ENCODE measurements around the gene ZNF627. TPM values are rescaled to one million over a fixed set of nuclear protein-coding genes. Genes with fewer than 3 reads are reported as not detected.

ZNF627 gene
- total RNA-seq, 2 experiments from 2014 or later, result 4.6 to 4.7 TPM

- Mint-ChIP-seq H3K27me3 (no peaks in the 10 kb centered on the region), H3K36me3 (ENCODE audit: low read depth) (peaks cover 42% of the 10 kb centered on the region), H3K27ac (no peak overlapping the region), H3K4me1 (no peaks in the 10 kb centered on the region), H3K4me3 (no peak overlapping the region), H3K9me3 (peaks cover 35% of the 10 kb centered on the region)
- DNase-seq, result no peak
- ChIA-PET CTCF (no interaction called here), POLR2A (no interaction called here)
These were observed 52.7 kb downstream of the ZNF627 start for GRCh38 chr19:11649941-11650340.

GRCh38 chr19:11651062-11651461, 53.8 kb downstream of the ZNF627 start:
- POLR2A ChIA-PET, result interaction anchor here (0.6 kb wide), 1 partner anchor 12 kb away, joined by 4 read pairs; no protein-coding TSS in a partner anchor
- H3K27me3 Mint-ChIP-seq, result no peaks in the 10 kb centered on the region
- no peaks in the 10 kb centered on the region for H3K4me1 Mint-ChIP-seq
- H3K36me3 Mint-ChIP-seq (ENCODE audit: low read depth), result peaks cover 47% of the 10 kb centered on the region
- H3K9me3 Mint-ChIP-seq, result peaks cover 41% of the 10 kb centered on the region
- no peak overlapping the region for H3K4me3 Mint-ChIP-seq
- CTCF ChIA-PET, result interaction anchor here (0.6 kb wide), 1 partner anchor 481 kb away, joined by 3 read pairs; no protein-coding TSS in a partner anchor
- DNase-seq, result no peak
- H3K27ac Mint-ChIP-seq, result no peak overlapping the region

- no peak for DNase-seq
- ChIA-PET CTCF (no interaction called here), POLR2A (no interaction called here)
- Mint-ChIP-seq H3K27ac (no peak overlapping the region), H3K9me3 (peaks cover 46% of the 10 kb centered on the region), H3K4me1 (no peaks in the 10 kb centered on the region), H3K36me3 (ENCODE audit: low read depth) (peaks cover 47% of the 10 kb centered on the region), H3K27me3 (no peaks in the 10 kb centered on the region), H3K4me3 (no peak overlapping the region)
These were observed 54.8 kb downstream of the ZNF627 start for GRCh38 chr19:11652056-11652455.

GRCh38 chr19:11652492-11652891, 55.2 kb downstream of the ZNF627 start:
- CTCF ChIA-PET, result no interaction called here

DNA sequence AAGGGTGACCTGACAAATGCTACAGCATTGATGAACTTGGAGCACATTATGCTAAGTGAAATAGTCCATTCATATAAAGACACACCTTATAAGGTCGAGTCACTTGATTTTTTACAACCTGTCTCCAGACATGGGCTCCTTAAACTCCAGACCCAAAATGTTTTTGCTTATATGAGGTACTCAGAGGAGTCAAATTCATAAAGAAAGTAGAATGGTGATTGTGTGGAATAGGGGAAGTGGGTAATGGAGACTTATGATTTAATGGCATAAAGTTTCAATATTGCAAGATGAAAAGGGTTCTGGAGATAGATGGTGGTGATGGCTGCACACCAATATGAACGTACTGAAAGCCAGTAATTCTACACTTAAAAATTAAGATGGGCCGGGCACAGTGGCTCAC, 59.3 kb downstream of the ZNF627 start:
- ChIA-PET CTCF (no interaction called here), POLR2A (no interaction called here)
- no peak overlapping the region for H3K4me3 Mint-ChIP-seq
- no peaks in the 10 kb centered on the region for H3K27me3 Mint-ChIP-seq
- no peaks in the 10 kb centered on the region for H3K4me1 Mint-ChIP-seq
- DNase-seq, result no peak
- peaks cover 35% of the 10 kb centered on the region for H3K9me3 Mint-ChIP-seq
- H3K36me3 Mint-ChIP-seq (ENCODE audit: low read depth), result peaks cover 33% of the 10 kb centered on the region
- H3K27ac Mint-ChIP-seq, result no peak overlapping the region

More at GRCh38 chr19:11652492-11652891, 55.2 kb downstream of the ZNF627 start:
- peaks cover 47% of the 10 kb centered on the region for H3K36me3 Mint-ChIP-seq (ENCODE audit: low read depth)
- H3K4me3 Mint-ChIP-seq, result no peak overlapping the region
- H3K27me3 Mint-ChIP-seq, result no peaks in the 10 kb centered on the region
- no peak for DNase-seq
- no peak overlapping the region for H3K27ac Mint-ChIP-seq
- no peaks in the 10 kb centered on the region for H3K4me1 Mint-ChIP-seq
- POLR2A ChIA-PET, result interaction anchor here (0.7 kb wide), 1 partner anchor 792 kb away, joined by 4 read pairs; no protein-coding TSS in a partner anchor
- H3K9me3 Mint-ChIP-seq, result peaks cover 46% of the 10 kb centered on the region

DNA sequence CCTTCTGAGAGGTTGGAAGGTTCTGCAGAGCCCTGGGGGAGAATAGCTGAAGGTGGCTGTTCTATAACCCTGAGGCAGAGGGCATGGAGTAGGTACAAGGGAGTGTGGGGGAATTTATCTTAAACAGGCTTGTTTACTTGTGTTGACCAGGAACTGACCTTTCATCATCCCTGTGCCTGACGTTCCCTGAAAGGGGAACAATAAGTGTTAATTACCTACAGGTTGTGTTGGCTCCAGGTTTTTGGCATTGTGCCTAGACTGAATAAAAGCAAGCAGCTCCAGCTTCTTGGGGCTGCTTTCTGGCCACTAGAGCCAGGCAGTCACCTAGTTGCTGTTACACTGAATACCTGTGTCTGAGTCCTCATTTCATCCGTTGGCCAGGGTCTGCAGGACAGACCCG, 60.0 kb downstream of the ZNF627 start:
- peaks cover 25% of the 10 kb centered on the region for H3K36me3 Mint-ChIP-seq (ENCODE audit: low read depth)
- no peak overlapping the region for H3K27ac Mint-ChIP-seq
- ChIA-PET CTCF (no interaction called here), POLR2A (no interaction called here)
- H3K9me3 Mint-ChIP-seq, result peaks cover 27% of the 10 kb centered on the region
- H3K27me3 Mint-ChIP-seq, result no peaks in the 10 kb centered on the region
- H3K4me3 Mint-ChIP-seq, result no peak overlapping the region
- DNase-seq, result no peak
- H3K4me1 Mint-ChIP-seq, result no peaks in the 10 kb centered on the region

DNA sequence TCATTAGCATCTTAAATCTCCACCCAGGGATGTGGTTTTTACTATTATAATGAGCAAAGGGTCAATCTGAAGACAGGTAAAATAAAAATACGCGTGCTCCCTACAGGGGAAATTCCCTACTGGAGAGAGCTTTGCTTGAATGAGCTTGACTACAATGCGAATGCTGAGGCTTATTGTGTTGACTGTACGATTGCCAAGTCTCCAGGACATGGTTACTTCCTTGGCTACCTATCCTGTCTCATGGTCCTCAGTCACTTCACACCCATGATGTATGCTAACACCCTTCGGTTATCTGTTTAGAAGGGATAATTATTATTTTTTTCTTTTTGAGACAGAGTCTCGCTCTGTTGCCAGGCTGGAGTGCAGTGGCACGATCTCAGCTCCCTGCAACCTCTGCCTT, 61.7 kb downstream of the ZNF627 start:
- no peak for DNase-seq
- Mint-ChIP-seq H3K36me3 (ENCODE audit: low read depth) (peaks cover 13% of the 10 kb centered on the region), H3K4me3 (no peak overlapping the region), H3K27me3 (no peaks in the 10 kb centered on the region), H3K4me1 (no peaks in the 10 kb centered on the region), H3K27ac (no peak overlapping the region), H3K9me3 (peaks cover 14% of the 10 kb centered on the region)
- POLR2A ChIA-PET, result no interaction called here
- CTCF ChIA-PET, result interaction anchor here (0.6 to 0.8 kb wide), 2 partner anchors 45 to 139 kb away, joined by 3 read pairs; no protein-coding TSS in a partner anchor

- CTCF ChIA-PET, result interaction anchor here (0.6 to 0.8 kb wide), 2 partner anchors 46 to 138 kb away, joined by 3 read pairs; no protein-coding TSS in a partner anchor
- H3K4me3 Mint-ChIP-seq, result no peak overlapping the region
- no peaks in the 10 kb centered on the region for H3K4me1 Mint-ChIP-seq
These were observed 62.3 kb downstream of the ZNF627 start for GRCh38 chr19:11659612-11660011.

GRCh38 chr19:11662278-11662677, 65.0 kb downstream of the ZNF627 start:
- no peaks in the 10 kb centered on the region for H3K36me3 Mint-ChIP-seq (ENCODE audit: low read depth)
- no peak overlapping the region for H3K27ac Mint-ChIP-seq
- CTCF ChIA-PET, result interaction anchor here (1.1 kb wide), 1 partner anchor 81 kb away, joined by 4 read pairs; no protein-coding TSS in a partner anchor
- no peaks in the 10 kb centered on the region for H3K4me1 Mint-ChIP-seq
- POLR2A ChIA-PET, result no interaction called here
- no peaks in the 10 kb centered on the region for H3K27me3 Mint-ChIP-seq
- peaks cover 3% of the 10 kb centered on the region for H3K9me3 Mint-ChIP-seq
- DNase-seq, result no peak
- H3K4me3 Mint-ChIP-seq, result no peak overlapping the region

More at GRCh38 chr19:11659612-11660011, 62.3 kb downstream of the ZNF627 start:
- H3K9me3 Mint-ChIP-seq, result peaks cover 13% of the 10 kb centered on the region
- no peak overlapping the region for H3K27ac Mint-ChIP-seq
- DNase-seq, result no peak
- no peaks in the 10 kb centered on the region for H3K27me3 Mint-ChIP-seq
- peaks cover 8% of the 10 kb centered on the region for H3K36me3 Mint-ChIP-seq (ENCODE audit: low read depth)
- POLR2A ChIA-PET, result no interaction called here

DNA sequence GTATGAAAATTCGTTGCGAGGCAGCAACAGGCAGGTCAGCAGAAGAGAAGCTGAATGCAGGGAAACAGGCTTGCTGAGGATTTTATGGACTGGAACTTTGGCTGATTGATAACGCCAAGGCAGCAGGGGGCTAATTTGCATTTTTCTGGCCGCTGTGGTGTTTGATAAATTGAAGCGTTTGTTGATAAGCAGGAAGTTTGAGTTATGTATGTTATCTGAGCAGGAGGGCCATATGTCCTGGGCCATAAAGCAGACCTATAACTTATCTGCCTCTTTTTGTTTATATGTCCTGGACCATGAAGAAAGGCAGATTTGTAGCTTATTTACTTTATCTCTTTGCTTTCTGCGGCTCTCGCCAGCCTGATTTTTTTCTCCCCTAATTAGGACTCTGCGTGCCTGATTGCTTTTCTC, 65.9 kb downstream of the ZNF627 start:
- ChIA-PET POLR2A (no interaction called here), CTCF (interaction anchor here (1.1 kb wide), 1 partner anchor 82 kb away, joined by 4 read pairs; no protein-coding TSS in a partner anchor)
- Mint-ChIP-seq H3K36me3 (ENCODE audit: low read depth) (no peaks in the 10 kb centered on the region), H3K4me1 (no peaks in the 10 kb centered on the region), H3K27me3 (no peaks in the 10 kb centered on the region), H3K27ac (no peak overlapping the region), H3K9me3 (peaks cover 3% of the 10 kb centered on the region), H3K4me3 (no peak overlapping the region)
- DNase-seq, result no peak

Other genes starting within 250 kb of the ZNF627 start
- 1 to 10 TPM; 1.3 to 1.9 TPM for gene PLPPR2, start 242.1 kb upstream of the ZNF627 start, total RNA-seq
- 1 to 10 TPM; 2.9 to 3.5 TPM for gene SWSAP1, start 222.8 kb upstream of the ZNF627 start, total RNA-seq
- gene EPOR, start 213.2 kb upstream of the ZNF627 start, total RNA-seq, result 1 to 10 TPM; 5.4 to 5.8 TPM
- not detected for gene RGL3, start 178.2 kb upstream of the ZNF627 start, total RNA-seq
- not detected for gene ODAD3, start 162.4 kb upstream of the ZNF627 start, total RNA-seq
- 100 to 1,000 TPM; 321 to 338 TPM for gene PRKCSH, start 161.8 kb upstream of the ZNF627 start, total RNA-seq
- gene ELAVL3, start 116.4 kb upstream of the ZNF627 start, total RNA-seq, result under 1 TPM in 1 of 2 experiments, not detected in 1; 0.50 TPM
- 10 to 100 TPM; 21.4 to 24.4 TPM for gene ZNF653, start 91.6 kb upstream of the ZNF627 start, total RNA-seq
- gene ECSIT, start 68.3 kb upstream of the ZNF627 start, total RNA-seq, result 10 to 100 TPM; 21.6 to 28.8 TPM
- gene CNN1, start 58.6 kb upstream of the ZNF627 start, total RNA-seq, result not detected
- gene ELOF1, start 38.3 kb upstream of the ZNF627 start, total RNA-seq, result 10 to 100 TPM; 52.2 to 53.9 TPM
- 10 to 100 TPM; 27.5 to 33.9 TPM for gene ACP5, start 19.8 kb upstream of the ZNF627 start, total RNA-seq
- 1 to 10 TPM; 6.7 to 7.4 TPM for gene ZNF823, start 141.5 kb downstream of the ZNF627 start, total RNA-seq
- gene ZNF441, start 169.5 kb downstream of the ZNF627 start, total RNA-seq, result 1 to 10 TPM; 7.3 to 8.2 TPM
- gene ZNF491, start 201.0 kb downstream of the ZNF627 start, total RNA-seq, result 1 to 10 TPM; 1.1 to 1.4 TPM
- 10 to 100 TPM; 13.6 to 16.3 TPM for gene ZNF440, start 216.8 kb downstream of the ZNF627 start, total RNA-seq